H1 (cell line): Measurements from ENCODE around the gene TM4SF20. TPM values are rescaled to one million over a fixed set of nuclear protein-coding genes. Genes with fewer than 3 reads are reported as not detected.

Experiments
- CTCF ChIA-PET: fragments of 300-600 bp; sonication (Branson Sonifier 250); formaldehyde crosslinking; loops from one replicate; lab custom pipeline; 2021; ENCODE audit not compliant: partially characterized antibody; lab: Charles Lee
- POLR2A ChIA-PET: fragments of 300-600 bp; sonication (Branson Sonifier 250); formaldehyde crosslinking; loops from one replicate; lab custom pipeline; 2021; ENCODE audit warnings: inconsistent platforms; ENCODE audit not compliant: partially characterized antibody; lab: Charles Lee
- DNase-seq, 2 experiments: peaks; one replicate each; pipeline versions ENCODE4 v3.0.0 to v3.0.0-alpha.2; 2010 to 2022; ENCODE audit warnings: low spot score in 2 of 2, low read depth in 1 of 2, mixed read lengths in 1 of 2
- FAIRE-seq: peaks from 2 replicates; lab custom pipeline; 2011; peaks lifted over from hg19 to GRCh38; lab: Jason Lieb, UNC
- H2AFZ ChIP-seq: 2 replicates; pipeline ENCODE4 v1.8.1; 2012; ENCODE audit warnings: low read length, inconsistent platforms
- H2AK5ac ChIP-seq: 2 replicates; pipeline ENCODE4 v1.6.1; 2013; ENCODE audit warnings: low read depth, low read length
- H2BK120ac ChIP-seq: replicated peaks from 2 replicates; pipeline ENCODE3; 2013; ENCODE audit warnings: low read depth, low read length, inconsistent platforms
- H2BK12ac ChIP-seq: 2 replicates; pipeline ENCODE4 v1.6.1; 2013; ENCODE audit warnings: low read depth, low read length
- H2BK15ac ChIP-seq: 2 replicates; pipeline ENCODE4 v1.6.1; 2013; ENCODE audit warnings: low read length
- H2BK20ac ChIP-seq: 2 replicates; pipeline ENCODE4 v1.6.1; 2013; ENCODE audit warnings: low read length
- H2BK5ac ChIP-seq: 2 replicates; pipeline ENCODE4 v1.6.1; 2013; ENCODE audit warnings: low read depth, low read length
- H3K14ac ChIP-seq: 2 replicates; pipeline ENCODE4 v1.6.1; 2013; ENCODE audit warnings: inconsistent platforms; ENCODE audit not compliant: insufficient read length
- H3K18ac ChIP-seq: 2 replicates; pipeline ENCODE4 v1.6.1; 2013; ENCODE audit warnings: low read length; ENCODE audit errors: extremely low read depth
- H3K23ac ChIP-seq: 2 replicates; pipeline ENCODE4 v1.6.1; 2013; ENCODE audit warnings: inconsistent platforms; ENCODE audit not compliant: insufficient read length
- H3K23me2 ChIP-seq: 2 replicates; pipeline ENCODE4 v1.6.1; 2013; ENCODE audit warnings: low read depth, low read length
- H3K27ac ChIP-seq: 2 replicates; pipeline ENCODE4 v1.6.1; 2011; ENCODE audit warnings: low read depth, low read length, inconsistent platforms
- H3K27me3 ChIP-seq, 4 experiments: replicated peaks in 1 of 4; 1 replicate in 1 of 4; 2 replicates in 3 of 4; pipeline versions ENCODE4 v1.6.1 to v1.8.1; 2011 to 2013; ENCODE audit warnings: low read length in 3 of 4, mild to moderate bottlenecking in 3 of 4, inconsistent platforms in 2 of 4, mixed read lengths in 2 of 4, moderate library complexity in 1 of 4; ENCODE audit not compliant: control insufficient read depth in 3 of 4, insufficient read depth in 3 of 4; ENCODE audit errors: extremely low read depth in 1 of 4
- H3K36me3 ChIP-seq, 4 experiments: 2 replicates each; pipeline versions ENCODE4 v1.6.1 to v1.8.1; 2011 to 2013; ENCODE audit warnings: mild to moderate bottlenecking in 4 of 4, low read length in 3 of 4, moderate library complexity in 2 of 4, control low read depth in 1 of 4, inconsistent platforms in 1 of 4; ENCODE audit not compliant: insufficient read depth in 4 of 4, control insufficient read depth in 2 of 4
- H3K4ac ChIP-seq: replicated peaks from 2 replicates; pipeline ENCODE3; 2013; ENCODE audit warnings: low read length, low read depth, mixed read lengths, inconsistent platforms; ENCODE audit not compliant: insufficient read length
- H3K4me1 ChIP-seq, 4 experiments: replicated peaks in 1 of 4; 1 replicate in 1 of 4; 2 replicates in 3 of 4; pipeline versions ENCODE4 v1.6.1 to v1.8.1; 2011 to 2013; ENCODE audit warnings: low read length in 3 of 4, inconsistent platforms in 2 of 4, mixed read lengths in 1 of 4; ENCODE audit not compliant: insufficient read depth in 4 of 4, control insufficient read depth in 3 of 4
- H3K4me2 ChIP-seq, 2 experiments: 2 replicates each; pipeline versions ENCODE4 v1.6.1 to v1.8.1; 2011 to 2013; ENCODE audit warnings: low read depth in 2 of 2, low read length in 2 of 2, control low read depth in 1 of 2, inconsistent platforms in 1 of 2, mild to moderate bottlenecking in 1 of 2; ENCODE audit not compliant: insufficient read depth in 1 of 2
- H3K4me3 ChIP-seq, 4 experiments: fragments of 200-600, 300-600 bp in 1 of 4; sonication (generic), shearing (Covaris generic), sonication (Bioruptor Twin) in 1 of 4; 2 replicates each; pipeline versions ENCODE4 v1.5.1 to v1.8.1; 2011 to 2016; ENCODE audit warnings: low read length in 4 of 4, low read depth in 3 of 4, control low read depth in 2 of 4, inconsistent platforms in 2 of 4, mild to moderate bottlenecking in 2 of 4, mixed read lengths in 1 of 4, moderate library complexity in 1 of 4; ENCODE audit not compliant: insufficient read depth in 2 of 4; ENCODE audit errors: extremely low read depth in 1 of 4
- H3K56ac ChIP-seq: replicated peaks from 2 replicates; pipeline ENCODE3; 2013; ENCODE audit warnings: low read depth, mild to moderate bottlenecking, mixed read lengths, low read length, inconsistent platforms; ENCODE audit not compliant: insufficient read length
- H3K79me1 ChIP-seq: 2 replicates; pipeline ENCODE4 v1.6.1; 2013; ENCODE audit warnings: low read depth, low read length, control low read depth
- H3K79me2 ChIP-seq, 2 experiments: 2 replicates each; pipeline versions ENCODE4 v1.6.1 to v1.8.1; 2012 to 2013; ENCODE audit warnings: low read length in 2 of 2, mild to moderate bottlenecking in 2 of 2, inconsistent platforms in 1 of 2; ENCODE audit not compliant: insufficient read depth in 2 of 2, control insufficient read depth in 1 of 2
- H3K9ac ChIP-seq, 4 experiments: replicated peaks in 1 of 4; 1 replicate in 1 of 4; 2 replicates in 3 of 4; pipeline versions ENCODE4 v1.6.1 to v1.8.1; 2011 to 2013; ENCODE audit warnings: low read depth in 3 of 4, low read length in 3 of 4, control low read depth in 2 of 4, mild to moderate bottlenecking in 2 of 4, moderate library complexity in 2 of 4, inconsistent platforms in 1 of 4; ENCODE audit errors: extremely low read depth in 1 of 4
- H3K9me3 ChIP-seq, 2 experiments: 2 replicates each; pipeline versions ENCODE4 v1.6.1 to v1.8.1; 2012 to 2013; ENCODE audit warnings: mild to moderate bottlenecking in 2 of 2, moderate library complexity in 2 of 2, control low read depth in 1 of 2, inconsistent platforms in 1 of 2, low read depth in 1 of 2, low read length in 1 of 2, mixed read lengths in 1 of 2; ENCODE audit not compliant: insufficient read depth in 2 of 2
- H4K20me1 ChIP-seq, 2 experiments: replicated peaks in 1 of 2; 2 replicates each; pipeline versions ENCODE3 to v1.8.1; 2011 to 2013; ENCODE audit warnings: inconsistent platforms in 2 of 2, low read length in 2 of 2, mild to moderate bottlenecking in 1 of 2; ENCODE audit not compliant: insufficient read depth in 2 of 2, control insufficient read depth in 1 of 2
- H4K5ac ChIP-seq: 2 replicates; pipeline ENCODE4 v1.6.1; 2013; ENCODE audit warnings: low read length, low read depth, mixed read lengths, inconsistent platforms; ENCODE audit not compliant: insufficient read length
- H4K8ac ChIP-seq: 2 replicates; pipeline ENCODE4 v1.8.0; 2013; ENCODE audit warnings: mild to moderate bottlenecking, moderate library complexity, low read length, inconsistent platforms; ENCODE audit not compliant: insufficient read depth; ENCODE audit errors: extremely low read depth
- H4K91ac ChIP-seq: replicated peaks from 2 replicates; pipeline ENCODE3; 2013; ENCODE audit warnings: low read length, mixed read lengths, inconsistent platforms; ENCODE audit not compliant: insufficient read length
- JUND ChIP-seq: IDR thresholded peaks from 2 replicates; pipeline ENCODE4 v1.6.1; 2011; ENCODE audit warnings: mild to moderate bottlenecking, improper control_type of control experiment, low read length
- NRF1 ChIP-seq: IDR thresholded peaks from 2 replicates; pipeline ENCODE4 v1.6.1; 2011; ENCODE audit warnings: mild to moderate bottlenecking, low read depth, low read length, improper control_type of control experiment
- SIX5 ChIP-seq: IDR thresholded peaks from 2 replicates; pipeline ENCODE4 v1.6.1; 2011; ENCODE audit warnings: mild to moderate bottlenecking, low read depth, low read length
- SRF ChIP-seq: IDR thresholded peaks from 2 replicates; pipeline ENCODE4 v1.6.1; 2011; ENCODE audit warnings: mild to moderate bottlenecking, low read depth, low read length, moderate library complexity
- TCF12 ChIP-seq: IDR thresholded peaks from 2 replicates; pipeline ENCODE4 v1.6.1; 2011; ENCODE audit warnings: low read depth, mild to moderate bottlenecking, low read length
- YY1 ChIP-seq: IDR thresholded peaks from 2 replicates; pipeline ENCODE4 v1.6.1; 2011; ENCODE audit warnings: low read depth, mild to moderate bottlenecking, low read length
- WGBS, 2 experiments: shearing (Covaris generic) in 1 of 2; methylation state at CpG; one replicate each; pipeline versions ENCODE4 v1.1.6 to v1.1.7; 2013 to 2015; ENCODE audit warnings: low lambda C conversion rate in 2 of 2, mixed read lengths in 2 of 2, inconsistent platforms in 1 of 2, low coverage in 1 of 2, missing lambda C conversion rate in 1 of 2; ENCODE audit not compliant: insufficient replicate concordance in 2 of 2, insufficient coverage in 1 of 2, insufficient read length in 1 of 2; ENCODE audit errors: extremely low coverage in 1 of 2, missing lambda C conversion rate in 1 of 2; 5-methylcytosine and 5-hydroxymethylcytosine counted together
- polyA plus RNA-seq, 7 experiments: library from polyadenylated mRNA; depleted of rRNA in 3 of 7; stranded (reverse) in 5 of 7; unstranded in 2 of 7; fragments of >200 nt in 5 of 7; fragments of 200-250 nt in 2 of 7; gene quantifications; 1 replicate in 5 of 7; 2 replicates in 1 of 7; 4 replicates in 1 of 7; pipeline versions ENCODE4 v1.2.1 to v1.2.3, GENCODE V29; 2011 to 2013; ENCODE audit warnings: missing spikeins in 2 of 7, mixed read lengths in 2 of 7
- total RNA-seq: library from RNA; stranded (reverse); fragmentation: NEBNext Ultra II Directional; extraction: Animal tissue kit (Norgen Biotek cat#: 25700); gene quantifications from 2 replicates; pipeline ENCODE4 v1.2.1, GENCODE V29; 2021

TM4SF20 gene
- total and polyA plus RNA-seq, 2 of the 8 experiments (the other 6 are each of a cell fraction or from before 2014, with no cell fraction given), result not detected

GRCh38 chr2:227344231-227344630, 34.9 kb downstream of the TM4SF20 start:
- Histone ChIP-seq H3K56ac (no peak overlapping the region), H2BK20ac (no peak overlapping the region), H3K4me2 (no peak overlapping the region), H3K23me2 (no peaks in the 10 kb centered on the region), H2BK12ac (no peak overlapping the region), H3K27me3 (no peaks in the 10 kb centered on the region), H3K4me3 (no peak overlapping the region), H4K20me1 (peaks cover 0 to 2% of the 10 kb centered on the region in 2 experiments), H3K4ac (no peak overlapping the region), H2AFZ (no peak overlapping the region), H2BK5ac (no peak overlapping the region), H3K14ac (no peak overlapping the region), H3K23ac (no peak overlapping the region), H2AK5ac (no peak overlapping the region), H3K79me1 (no peaks in the 10 kb centered on the region), H3K27ac (no peak overlapping the region), H4K5ac (no peak overlapping the region), H3K4me1 (no peaks in the 10 kb centered on the region; a peak in 1 of 7 replicates), H4K91ac (no peak overlapping the region), H3K18ac (no peak overlapping the region), H3K36me3 (peaks cover 0 to 42% (median 2%) of the 10 kb centered on the region in 4 experiments; a peak in 3 of 8 replicates), H3K79me2 (no peaks in the 10 kb centered on the region), H4K8ac (no peak overlapping the region), H3K9ac (no peak overlapping the region), H2BK120ac (no peak overlapping the region), H3K9me3 (no peaks in the 10 kb centered on the region), H2BK15ac (no peak overlapping the region)
- FAIRE-seq (no peak), DNase-seq (no peak)
- 98% methylated on average over 2 of the region's 2 CpGs; no CpG with 5 or more reads in 1 of the 2 experiments for WGBS, 2 experiments
- ChIA-PET POLR2A (no interaction called here), CTCF (interaction anchor here (0.7 to 1.2 kb wide), 2 partner anchors 16 to 106 kb away, joined by 4 to 5 read pairs; no protein-coding TSS in a partner anchor)
- TF ChIP-seq YY1, result no peak
- TF ChIP-seq NRF1, result no peak
- TF ChIP-seq SRF, result no peak
- no peak for TF ChIP-seq TCF12
- no peak for TF ChIP-seq SIX5
- no peak for TF ChIP-seq JUND
